GM18873 (cell line): ENCODE measurements around the gene ARL4C.
A peak's percentile ranks its signal among the peaks of the same experiment; 100 is the strongest.

Experiments
- ATAC-seq: cut with Tn5 transposase; IDR thresholded peaks from one replicate; pipeline ENCODE4 v1.9.1; 2021; ENCODE audit warnings: mild to moderate bottlenecking, moderate library complexity, moderate number of reproducible peaks; ENCODE audit not compliant: unreplicated experiment, low FRiP score

ARL4C gene

GRCh38 chr2:234502285-234502918 is 5.5 kb upstream of the ARL4C start:
- ATAC-seq = no peak

DNA sequence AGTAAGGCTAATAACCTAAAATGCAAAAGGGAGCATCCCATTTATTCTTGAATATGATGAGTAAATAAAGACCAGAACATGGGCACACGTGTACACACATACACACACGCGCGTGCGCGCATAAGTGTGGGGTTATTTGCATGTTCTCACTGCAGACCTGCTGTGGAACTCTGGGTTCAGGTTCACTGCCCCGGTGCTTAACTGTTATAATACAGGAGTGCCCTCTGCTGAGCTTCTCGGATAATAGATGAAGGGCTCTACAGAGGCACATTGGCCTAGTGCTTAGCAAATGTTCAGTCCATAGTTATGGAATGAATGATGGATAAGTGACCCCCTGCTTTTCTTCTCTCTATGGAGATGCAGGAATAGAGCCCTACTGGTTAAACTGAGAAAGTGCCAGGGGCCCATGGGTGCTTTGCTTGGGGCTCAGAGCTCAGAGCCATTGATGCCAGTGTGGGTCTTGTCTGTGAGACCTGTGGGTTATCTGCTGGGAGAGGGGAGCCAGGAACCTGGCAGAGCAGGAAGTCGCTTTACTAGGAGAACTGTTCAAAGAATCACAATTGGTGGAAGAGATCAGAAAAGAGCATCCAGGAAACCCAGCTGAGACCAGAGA is 3.6 kb upstream of the ARL4C start:
- peak; percentile 40 for ATAC-seq

GRCh38 chr2:234497594-234498235 is 834 bp upstream of the ARL4C start:
- no peak for ATAC-seq

DNA sequence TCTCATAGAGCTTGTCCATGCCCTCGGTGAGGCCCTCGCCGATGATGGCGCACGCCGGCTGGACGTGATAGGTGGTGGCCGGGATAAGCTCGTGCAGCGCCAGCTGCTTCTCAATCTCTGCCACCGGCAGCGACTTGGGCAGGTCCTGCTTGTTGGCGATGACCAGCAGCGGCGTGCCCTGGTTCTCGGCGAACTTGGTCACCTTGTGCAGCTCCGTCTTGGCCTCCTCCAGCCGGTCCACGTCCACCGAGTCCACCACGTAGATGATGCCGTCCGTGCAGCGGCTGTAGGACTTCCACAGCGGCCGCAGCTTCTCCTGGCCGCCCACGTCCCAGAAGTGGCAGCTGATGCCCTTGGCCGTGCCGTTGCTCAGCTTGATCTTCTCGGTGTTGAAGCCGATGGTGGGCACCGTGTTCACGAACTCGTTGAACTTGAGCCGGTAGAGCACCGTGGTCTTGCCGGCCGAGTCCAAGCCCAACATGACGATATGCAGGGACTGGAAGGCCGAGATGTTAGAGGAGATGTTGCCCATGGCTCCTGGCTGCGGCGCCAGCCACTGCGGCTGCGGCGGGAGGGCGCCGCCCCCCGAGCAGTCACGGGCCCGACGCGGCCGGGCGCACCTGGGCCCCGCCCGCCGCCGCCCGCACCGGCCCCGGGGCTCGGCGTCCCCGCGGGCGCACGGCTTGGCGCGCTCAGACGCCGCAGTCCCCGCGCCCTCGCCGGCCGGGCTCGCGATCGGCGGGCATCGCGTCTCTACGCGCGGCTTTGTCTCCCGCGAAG is 636 bp downstream of the ARL4C start:
- no peak for ATAC-seq

DNA sequence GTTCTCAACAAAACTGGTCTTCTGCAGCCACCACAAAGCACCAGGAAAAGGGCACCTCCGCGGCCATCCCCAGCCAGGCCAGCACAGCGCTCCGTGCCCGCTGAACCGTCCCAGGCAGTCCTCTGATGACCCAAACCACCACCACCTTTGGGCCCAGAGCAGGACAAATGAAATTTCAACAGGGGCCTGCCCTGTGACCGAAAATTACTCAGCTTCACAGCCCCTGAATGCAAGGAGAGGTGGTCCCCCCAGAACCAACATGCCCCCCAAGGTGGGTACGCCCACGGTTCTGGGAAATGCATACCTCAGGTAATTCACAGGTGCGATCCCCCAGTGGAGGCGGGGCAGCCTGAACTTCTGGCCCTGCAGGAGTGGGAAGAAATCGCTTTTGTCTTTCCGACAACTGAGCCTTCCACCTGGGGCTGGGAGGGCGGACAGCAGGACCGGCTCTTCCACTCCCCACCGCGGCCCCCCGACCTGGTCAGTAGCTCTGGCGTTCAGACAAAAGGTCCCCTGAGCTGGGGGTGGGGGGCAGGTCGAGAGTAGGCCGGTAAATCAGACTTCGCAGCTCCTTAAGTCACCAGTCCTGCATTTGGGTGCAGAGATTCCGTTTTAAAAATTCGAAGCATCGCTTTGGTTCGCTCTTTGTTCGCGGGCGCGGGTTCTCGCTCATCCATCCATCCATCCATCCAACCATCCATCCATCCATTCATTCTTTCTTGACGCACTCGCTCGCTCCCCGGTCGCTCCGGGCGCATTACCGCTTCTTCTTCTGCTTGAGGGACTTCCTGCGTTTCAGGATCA is 1.4 kb downstream of the ARL4C start:
- no peak for ATAC-seq

DNA sequence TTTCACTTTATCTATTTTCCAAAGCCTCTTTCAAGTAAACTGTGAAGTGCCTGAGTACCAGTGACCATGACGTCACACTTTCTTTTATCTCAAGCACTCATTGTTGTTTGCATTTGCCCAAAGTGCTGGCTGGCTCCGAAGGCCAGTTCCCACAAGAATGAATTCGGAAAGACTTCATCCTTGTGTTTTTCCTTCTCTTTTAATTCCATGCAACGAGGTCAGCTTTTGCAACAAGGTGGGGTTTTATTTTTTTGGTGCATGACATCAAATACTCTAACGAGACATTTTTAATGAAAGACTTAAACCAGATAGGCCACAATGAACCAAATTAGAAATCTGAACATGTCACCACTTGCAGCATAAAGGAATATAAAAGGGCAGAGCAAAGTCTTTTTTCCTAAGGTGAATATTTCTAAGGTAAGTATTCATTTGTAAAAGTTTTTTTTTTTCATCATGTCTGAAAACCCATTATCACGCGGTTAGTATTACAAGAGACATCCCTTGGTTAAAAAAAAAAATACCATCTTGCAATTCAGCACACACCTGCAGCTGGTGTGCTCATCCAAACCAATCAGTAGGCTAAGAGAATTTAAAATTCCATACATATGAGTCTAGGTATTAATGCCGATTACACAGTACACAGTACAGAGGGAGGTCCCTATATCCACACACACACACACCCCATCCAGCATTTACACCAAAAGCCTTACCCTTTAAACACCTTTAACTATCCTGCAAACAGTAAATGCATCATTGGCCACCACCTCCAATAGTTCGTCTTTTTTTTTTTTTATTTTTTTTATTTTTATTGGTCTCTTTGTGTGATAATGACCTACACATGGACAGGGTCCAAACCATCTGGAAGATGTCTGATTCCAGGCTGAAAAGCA is 2.3 kb downstream of the ARL4C start:
- ATAC-seq = no peak

GRCh38 chr2:234493796-234494195 is 3.1 kb downstream of the ARL4C start:
- no peak for ATAC-seq

- no peak for ATAC-seq
Observed at GRCh38 chr2:234492717-234493485, 4.0 kb downstream of the ARL4C start.

- no peak for ATAC-seq
Observed at GRCh38 chr2:234491897-234492296, 5.0 kb downstream of the ARL4C start.

- ATAC-seq = no peak
Observed at GRCh38 chr2:234491281-234491680, 5.6 kb downstream of the ARL4C start.

DNA sequence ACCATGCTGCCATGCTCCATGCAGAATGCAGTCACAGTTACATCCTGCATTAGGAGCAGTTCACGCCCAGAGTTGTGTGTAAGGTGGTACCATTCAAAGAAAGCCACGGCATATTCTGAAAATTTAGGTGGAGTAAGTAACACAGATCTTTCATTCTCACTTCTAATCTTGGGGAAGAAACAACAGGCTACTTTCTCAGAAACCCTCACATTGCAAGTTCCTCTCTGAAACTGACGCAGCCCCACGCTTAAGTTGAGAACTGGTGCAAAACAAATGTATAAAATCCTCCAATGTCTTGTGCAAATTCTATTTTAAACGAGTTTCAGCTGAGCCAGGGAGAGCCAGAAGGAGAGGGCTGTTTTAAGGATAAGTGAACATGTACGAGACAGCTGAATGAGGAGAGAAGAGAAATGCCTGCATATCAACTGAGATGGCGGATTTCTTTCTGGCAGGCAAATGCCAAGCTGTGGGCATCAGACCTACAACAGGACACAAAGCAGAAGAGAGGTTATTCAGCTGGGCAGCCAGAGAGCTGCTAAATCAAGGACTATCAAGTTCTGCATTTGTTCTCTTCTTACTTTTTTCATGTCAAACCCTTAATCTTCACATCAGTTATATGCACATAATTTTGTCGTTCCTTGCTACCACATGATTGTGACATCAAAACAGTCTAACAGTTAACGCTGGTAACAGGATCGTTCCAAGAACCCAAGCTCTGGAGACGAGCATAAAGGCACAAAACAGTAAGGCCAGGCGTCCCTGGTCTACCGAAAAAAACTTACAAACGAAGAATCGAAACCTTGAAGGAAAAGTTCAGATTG is 6.4 kb downstream of the ARL4C start:
- ATAC-seq = no peak

GRCh38 chr2:234488913-234489451 is 7.9 kb downstream of the ARL4C start:
- peak; percentile 57 for ATAC-seq

DNA sequence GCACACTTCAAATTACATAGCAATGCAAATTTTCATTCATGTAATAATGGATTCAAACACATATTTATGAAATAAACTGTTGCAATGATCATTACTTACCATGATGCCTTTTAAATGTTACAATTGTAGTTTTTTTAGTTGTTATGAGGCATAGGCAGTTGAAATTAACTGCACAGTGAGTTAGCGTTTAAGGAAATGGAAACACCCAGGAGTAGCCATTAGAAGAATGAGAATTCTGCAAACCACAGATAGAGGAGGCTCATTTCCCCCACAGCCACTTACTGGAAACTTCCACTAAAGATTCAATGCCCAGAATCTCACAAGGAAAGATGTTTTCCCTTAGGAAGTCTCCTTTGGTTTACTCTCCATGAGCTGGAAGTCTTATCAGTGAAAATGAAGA is 8.4 kb downstream of the ARL4C start:
- ATAC-seq = no peak

GRCh38 chr2:234487356-234487755 is 9.5 kb downstream of the ARL4C start:
- no peak for ATAC-seq

DNA sequence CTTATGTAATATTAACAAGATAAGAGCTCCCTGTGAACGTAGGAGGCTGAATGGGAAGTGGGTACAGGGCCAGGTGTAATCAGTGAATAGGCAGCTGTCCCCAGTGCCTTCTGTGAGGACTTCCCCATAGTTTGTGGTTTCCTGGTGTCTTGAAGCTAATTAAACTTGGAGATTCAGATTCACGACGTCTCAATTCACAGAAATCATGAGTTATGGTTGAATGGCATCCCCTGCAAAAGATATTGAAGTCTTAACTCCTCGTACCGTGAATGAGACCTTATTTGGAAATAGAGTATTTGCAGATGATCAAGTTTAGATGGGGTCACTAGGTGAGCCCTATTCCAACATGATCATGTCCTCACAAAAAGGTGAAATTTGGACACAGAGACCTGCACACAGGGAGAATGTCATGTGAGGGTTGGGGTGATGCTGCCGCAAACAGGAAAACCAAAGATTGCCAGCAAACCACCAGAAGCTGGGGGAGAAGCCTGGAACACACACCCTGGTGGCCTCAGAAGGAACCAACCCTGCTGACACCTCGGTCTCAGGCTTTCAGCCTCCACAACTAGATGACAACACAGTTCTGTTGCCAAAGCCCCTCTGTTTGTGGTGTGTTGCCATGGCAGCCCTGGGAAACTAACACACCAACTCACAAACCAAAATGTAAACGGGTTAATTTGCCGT is 13.2 kb downstream of the ARL4C start:
- no peak for ATAC-seq

- no peak for ATAC-seq
Observed at GRCh38 chr2:234481301-234481700, 15.6 kb downstream of the ARL4C start.

- no peak for ATAC-seq
Observed at GRCh38 chr2:234480337-234480736, 16.5 kb downstream of the ARL4C start.
